A673 (cell line): ENCODE data around the gene ROBO2. TPM values are rescaled to one million over a fixed set of nuclear protein-coding genes. Genes with fewer than 3 reads are reported as not detected.

Experiments used
- BruUV-seq: library from RNA; stranded (reverse); fragments of 400-500 nt; replicated peaks from 2 replicates; lab custom pipeline; 2021; lab: Mats Ljungman, UMichigan
- CTCF ChIA-PET: fragments of 300-600 bp; sonication (Branson Sonifier 250); formaldehyde crosslinking; loops from one replicate; lab custom pipeline; 2022; ENCODE audit warnings: antibody characterized with exemption; lab: Charles Lee
- POLR2A ChIA-PET: fragments of 300-600 bp; sonication (Branson Sonifier 250); formaldehyde crosslinking; loops from one replicate; lab custom pipeline; 2022; ENCODE audit warnings: antibody characterized with exemption; ENCODE audit not compliant: low non-redundant PET; lab: Charles Lee
- DNase-seq: peaks from one replicate; pipeline ENCODE4 v3.0.0-alpha.2; 2015; ENCODE audit warnings: low spot score
- H3K27ac ChIP-seq: fragments of 200-600 bp; sonication (generic); 2 replicates; pipeline ENCODE4 v1.5.1; 2016; ENCODE audit warnings: mixed run types, low read depth, mild to moderate bottlenecking, mixed read lengths, antibody characterized with exemption, low read length; ENCODE audit not compliant: poor library complexity, severe bottlenecking
- H3K27me3 ChIP-seq: fragments of 200-600 bp; sonication (generic); replicated peaks from 2 replicates; pipeline ENCODE4 v1.6.1; 2017; ENCODE audit warnings: mixed run types, low read depth, mild to moderate bottlenecking, mixed read lengths, antibody characterized with exemption, low read length; ENCODE audit not compliant: insufficient read depth, poor library complexity
- H3K36me3 ChIP-seq: fragments of 200-600 bp; sonication (generic); 2 replicates; pipeline ENCODE4 v1.6.1; 2016; ENCODE audit warnings: mixed run types, mild to moderate bottlenecking, mixed read lengths, antibody characterized with exemption, low read length; ENCODE audit not compliant: insufficient read depth, poor library complexity, severe bottlenecking
- H3K4me1 ChIP-seq: fragments of 200-600 bp; sonication (generic); 2 replicates; pipeline ENCODE4 v1.6.1; 2017; ENCODE audit warnings: mixed run types, mild to moderate bottlenecking, mixed read lengths, antibody characterized with exemption, low read length; ENCODE audit not compliant: insufficient read depth, poor library complexity, severe bottlenecking
- H3K4me3 ChIP-seq: fragments of 200-600 bp; sonication (generic); 2 replicates; pipeline ENCODE4 v1.5.1; 2016; ENCODE audit warnings: low read depth, mixed run types, mild to moderate bottlenecking, mixed read lengths, low read length; ENCODE audit not compliant: poor library complexity, severe bottlenecking
- H3K9me3 ChIP-seq: fragments of 200-600 bp; sonication (generic); 2 replicates; pipeline ENCODE4 v1.6.1; 2016; ENCODE audit warnings: mixed run types, low read depth, mild to moderate bottlenecking, mixed read lengths, antibody characterized with exemption, low read length; ENCODE audit not compliant: poor library complexity, severe bottlenecking
- CTCF ChIP-seq: fragments of 300-800, 200-600 bp; sonication (generic); conservative IDR thresholded peaks from 2 replicates; pipeline ENCODE4 v1.5.1; 2017; ENCODE audit warnings: low read depth, mild to moderate bottlenecking, antibody characterized with exemption, low read length, moderate library complexity, mixed read lengths
- EZH2 ChIP-seq: fragments of 200-600 bp; sonication (generic); IDR thresholded peaks from 2 replicates; pipeline ENCODE4 v1.6.1; 2017; ENCODE audit warnings: borderline replicate concordance, low read depth, mild to moderate bottlenecking, mixed read lengths, antibody characterized with exemption, low read length; ENCODE audit not compliant: poor library complexity, severe bottlenecking
- intact Hi-C: fragments of 100-400 bp; cut with micrococcal nuclease; formaldehyde crosslinking; loops from one replicate; pipeline ENCODE4 v1.10.0; 2022; ENCODE audit not compliant: unreplicated experiment
- total RNA-seq: library from RNA; stranded (reverse); gene quantifications from 2 replicates; pipeline ENCODE4 v1.2.3, GENCODE V29; 2021

The ROBO2 gene
- total RNA-seq, 1 experiment from 2014 or later: 17.5 TPM

GRCh38 chr3:77096966-77097890 lies 57.3 kb downstream of the ROBO2 start:
- Histone ChIP-seq H3K27me3 (no peaks in the 10 kb centered on the region), H3K36me3 (no peaks in the 10 kb centered on the region), H3K27ac (peak overlapping the region; percentile 74), H3K9me3 (no peaks in the 10 kb centered on the region), H3K4me3 (peak overlapping the region; percentile 38), H3K4me1 (peaks cover 25% of the 10 kb centered on the region)
- ChIA-PET POLR2A (no interaction called here), CTCF (interaction anchor here (1.0 kb wide), 1 partner anchor 224 kb away, joined by 5 read pairs; no protein-coding TSS in a partner anchor)
- peak; percentile 78 for DNase-seq
- BruUV-seq: no TSS peak
- TF ChIP-seq CTCF (no peak), EZH2 (no peak)
- intact Hi-C loops: loop anchor here (5.0 kb wide), 1 partner anchor 55 kb away; the partner anchor contains the start of gene ROBO2

- BruUV-seq: no TSS peak
- no peaks in the 10 kb centered on the region for H3K36me3 ChIP-seq
- H3K4me3 ChIP-seq: no peak overlapping the region
- H3K27ac ChIP-seq: no peak overlapping the region
- H3K9me3 ChIP-seq: no peaks in the 10 kb centered on the region
- TF ChIP-seq CTCF: no peak
- TF ChIP-seq EZH2: no peak
- no peaks in the 10 kb centered on the region for H3K27me3 ChIP-seq
- H3K4me1 ChIP-seq: peaks cover 18% of the 10 kb centered on the region
- intact Hi-C loops: no loop called here
- POLR2A ChIA-PET: no interaction called here
- CTCF ChIA-PET: interaction anchor here (0.7 kb wide), 1 partner anchor 366 kb away, joined by 8 read pairs; no protein-coding TSS in a partner anchor
- peak; percentile 79 for DNase-seq
Measured at GRCh38 chr3:77102951-77103769, 63.3 kb downstream of the ROBO2 start.

GRCh38 chr3:77122652-77123051 lies 82.8 kb downstream of the ROBO2 start:
- no peak for DNase-seq
- ChIA-PET CTCF (no interaction called here), POLR2A (no interaction called here)
- TF ChIP-seq CTCF (no peak), EZH2 (no peak)
- no peaks in the 10 kb centered on the region for H3K4me1 ChIP-seq
- intact Hi-C loops: no loop called here
- no peaks in the 10 kb centered on the region for H3K36me3 ChIP-seq
- no peak overlapping the region for H3K27ac ChIP-seq
- BruUV-seq: no TSS peak
- H3K4me3 ChIP-seq: no peak overlapping the region
- no peaks in the 10 kb centered on the region for H3K9me3 ChIP-seq
- H3K27me3 ChIP-seq: no peaks in the 10 kb centered on the region
